Thoracic aorta (tissue), 2 donors: ENCODE data around the gene ATXN1. TPM values are rescaled to one million over a fixed set of nuclear protein-coding genes. Genes with fewer than 3 reads are reported as not detected.

Experiments used
- ATAC-seq: fragments of 150-250 bp; one replicate; pipeline ENCODE4 v1.8.0; 2017; ENCODE audit warnings: low read depth; ENCODE audit not compliant: insufficient number of reproducible peaks, low FRiP score
- DNase-seq: peaks from one replicate; pipeline ENCODE4 v3.0.0-alpha.2; 2020; ENCODE audit warnings: low spot score
- H3K27ac ChIP-seq, 2 donors: fragments of 200-600 bp; sonication (generic); 1 replicate in 1 of 2; 2 replicates in 1 of 2; pipeline ENCODE4 v1.5.1; 2016; ENCODE audit warnings: mild to moderate bottlenecking in 2 of 2, moderate library complexity in 2 of 2
- H3K27me3 ChIP-seq: fragments of 200-600 bp; sonication (generic); replicated peaks from 2 replicates; pipeline ENCODE4 v1.6.0; 2016; ENCODE audit warnings: mild to moderate bottlenecking; ENCODE audit not compliant: insufficient read depth
- H3K36me3 ChIP-seq: fragments of 200-600 bp; sonication (generic); one replicate; pipeline ENCODE4 v1.5.1; 2016
- H3K4me1 ChIP-seq, 2 donors: fragments of 200-600 bp; sonication (generic); 1 replicate in 1 of 2; 2 replicates in 1 of 2; pipeline versions ENCODE4 v1.5.1 to v1.6.0; 2016; ENCODE audit warnings: low read depth in 2 of 2, mild to moderate bottlenecking in 1 of 2; ENCODE audit not compliant: control insufficient read depth in 1 of 2
- H3K4me3 ChIP-seq: fragments of 200-600 bp; sonication (generic); 2 replicates; pipeline ENCODE4 v1.5.1; 2016; ENCODE audit warnings: mild to moderate bottlenecking
- H3K9me3 ChIP-seq: fragments of 200-600 bp; sonication (generic); 2 replicates; pipeline ENCODE4 v1.5.1; 2016
- total RNA-seq, 2 donors: library from RNA; depleted of rRNA; stranded (reverse); fragments of >200 nt; gene quantifications; one replicate each; pipeline versions ENCODE4 v1.1.0 to v1.2.3, GENCODE V29; 2016
- TF ChIP-seq, protein P1 (sequence below): fragments of 200-600 bp; sonication (generic); IDR thresholded peaks from one replicate; pipeline ENCODE4 v1.5.1; 2019; ENCODE audit warnings: antibody characterized with exemption

Gene ATXN1
- total RNA-seq, 2 donors from 2014 or later, result 59.8 to 62.4 TPM

DNA sequence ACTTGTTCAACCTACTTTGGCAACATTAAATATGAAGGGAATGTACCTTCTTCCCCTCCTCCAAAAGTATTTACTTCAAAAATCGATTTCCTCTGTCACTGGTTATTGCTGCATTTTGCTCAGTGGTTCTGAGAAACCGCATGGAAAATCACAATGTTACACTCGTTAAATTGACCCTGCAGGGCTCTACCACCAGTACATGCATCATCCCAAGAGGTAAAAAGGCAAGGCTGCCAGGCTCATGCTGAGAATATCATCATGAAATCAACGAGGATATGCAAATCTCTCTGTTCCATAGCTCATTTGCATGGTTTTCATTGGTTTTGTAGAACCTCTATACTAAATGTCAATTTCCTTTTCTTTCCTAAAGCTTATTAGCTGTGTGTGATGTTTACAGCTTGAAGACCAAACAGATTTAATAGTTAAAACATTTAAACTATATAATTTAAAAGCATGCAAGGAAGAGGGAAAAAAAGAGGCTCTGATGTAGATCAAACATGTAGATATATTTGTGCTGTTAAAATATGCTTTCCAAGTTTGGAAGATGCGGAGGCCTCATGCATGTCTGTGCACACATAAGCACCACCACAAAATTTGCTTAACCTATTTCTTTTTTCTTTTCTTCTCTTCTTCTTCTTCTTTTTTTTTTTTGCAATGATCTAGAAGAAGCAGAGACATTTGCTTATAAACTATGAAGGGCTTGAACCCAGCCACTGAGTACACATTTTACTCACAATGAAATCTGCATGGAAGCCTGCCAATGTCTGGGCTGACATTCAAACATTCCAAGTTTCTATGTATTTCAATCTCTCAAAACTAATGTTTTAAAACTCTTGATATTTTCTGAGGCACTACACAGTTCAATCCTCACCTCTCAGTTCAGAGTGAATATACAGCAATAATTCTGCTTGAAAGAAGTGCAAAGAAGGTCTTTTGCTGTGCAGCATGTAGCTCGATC is 328.9 kb downstream of the ATXN1 start:
- TF ChIP-seq, protein P1, sequence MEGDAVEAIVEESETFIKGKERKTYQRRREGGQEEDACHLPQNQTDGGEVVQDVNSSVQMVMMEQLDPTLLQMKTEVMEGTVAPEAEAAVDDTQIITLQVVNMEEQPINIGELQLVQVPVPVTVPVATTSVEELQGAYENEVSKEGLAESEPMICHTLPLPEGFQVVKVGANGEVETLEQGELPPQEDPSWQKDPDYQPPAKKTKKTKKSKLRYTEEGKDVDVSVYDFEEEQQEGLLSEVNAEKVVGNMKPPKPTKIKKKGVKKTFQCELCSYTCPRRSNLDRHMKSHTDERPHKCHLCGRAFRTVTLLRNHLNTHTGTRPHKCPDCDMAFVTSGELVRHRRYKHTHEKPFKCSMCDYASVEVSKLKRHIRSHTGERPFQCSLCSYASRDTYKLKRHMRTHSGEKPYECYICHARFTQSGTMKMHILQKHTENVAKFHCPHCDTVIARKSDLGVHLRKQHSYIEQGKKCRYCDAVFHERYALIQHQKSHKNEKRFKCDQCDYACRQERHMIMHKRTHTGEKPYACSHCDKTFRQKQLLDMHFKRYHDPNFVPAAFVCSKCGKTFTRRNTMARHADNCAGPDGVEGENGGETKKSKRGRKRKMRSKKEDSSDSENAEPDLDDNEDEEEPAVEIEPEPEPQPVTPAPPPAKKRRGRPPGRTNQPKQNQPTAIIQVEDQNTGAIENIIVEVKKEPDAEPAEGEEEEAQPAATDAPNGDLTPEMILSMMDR, result no peak
- Histone ChIP-seq H3K4me3 (no peak overlapping the region), H3K27ac (no peak overlapping the region), H3K36me3 (no peaks in the 10 kb centered on the region), H3K9me3 (no peaks in the 10 kb centered on the region), H3K27me3 (no peaks in the 10 kb centered on the region), H3K4me1 (peaks cover 33 to 60% of the 10 kb centered on the region in 2 donors)
- DNase-seq (no peak), ATAC-seq (no peak)

- H3K4me3 ChIP-seq, result peak overlapping the region; percentile 4
These were observed 330.2 kb downstream of the ATXN1 start for GRCh38 chr6:16431106-16431505.

DNA sequence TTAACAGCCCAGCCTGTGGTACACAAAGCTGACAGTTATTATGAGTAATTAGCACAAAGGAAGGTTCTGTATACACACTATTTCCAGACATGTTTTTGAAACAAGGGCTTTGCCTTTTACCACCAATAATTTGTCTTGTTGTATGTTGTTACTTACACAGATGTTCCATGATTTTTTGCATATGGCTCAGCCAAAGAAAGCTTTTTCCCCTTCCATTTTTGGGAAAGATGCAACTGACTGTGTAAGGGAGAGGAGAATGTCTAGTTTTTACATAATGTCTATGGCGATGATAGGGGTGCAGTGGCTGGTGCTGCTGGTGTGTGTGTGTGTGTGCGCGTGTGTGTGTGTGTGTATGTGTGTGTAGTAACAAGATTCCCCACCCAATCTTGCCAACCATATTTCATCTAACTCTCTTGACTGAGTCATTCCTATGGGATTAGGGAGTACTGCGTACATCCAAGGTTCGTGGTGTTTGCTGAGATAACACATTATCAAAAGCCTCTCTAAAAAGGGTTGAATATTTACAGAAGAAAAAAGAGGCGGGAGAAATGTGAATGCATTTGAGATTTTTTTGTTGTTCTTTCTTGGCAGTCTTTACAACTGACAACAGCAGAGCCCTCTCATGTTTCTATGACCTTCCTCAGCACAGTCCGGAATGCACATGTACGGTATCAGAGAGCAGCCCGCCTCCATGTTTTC is 330.7 kb downstream of the ATXN1 start:
- no peak for ATAC-seq
- H3K27ac ChIP-seq, result no peak overlapping the region

More at GRCh38 chr6:16431106-16431505, 330.2 kb downstream of the ATXN1 start:
- DNase-seq, result no peak
- H3K9me3 ChIP-seq, result no peaks in the 10 kb centered on the region
- H3K4me1 ChIP-seq, result peaks cover 33 to 66% of the 10 kb centered on the region in 2 donors
- no peak for ATAC-seq
- no peaks in the 10 kb centered on the region for H3K27me3 ChIP-seq
- no peaks in the 10 kb centered on the region for H3K36me3 ChIP-seq
- TF ChIP-seq, protein P1, result no peak
- H3K27ac ChIP-seq, result no peak overlapping the region

DNA sequence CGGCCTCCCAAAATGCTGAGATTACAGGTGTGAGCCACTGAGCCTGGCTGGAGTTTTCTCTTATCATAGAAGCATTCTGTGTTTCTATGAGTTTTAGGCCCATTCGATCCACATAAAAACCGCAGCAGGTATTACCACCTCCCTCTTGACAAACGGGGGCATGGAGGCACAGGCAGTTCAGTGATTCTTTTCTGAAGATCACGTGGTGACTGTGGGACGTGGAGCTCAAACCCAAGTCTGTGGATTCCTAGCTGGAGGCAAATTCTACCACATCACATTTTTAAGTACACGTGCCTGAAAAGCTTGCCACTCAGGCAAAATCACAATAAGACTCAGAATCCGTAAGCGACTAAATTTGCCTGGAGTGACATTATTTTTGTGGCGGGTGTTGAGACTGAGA is 331.6 kb downstream of the ATXN1 start:
- no peak overlapping the region for H3K27ac ChIP-seq
- DNase-seq (no peak), ATAC-seq (no peak)
- H3K36me3 ChIP-seq, result no peaks in the 10 kb centered on the region
- peaks cover 30 to 59% of the 10 kb centered on the region in 2 donors for H3K4me1 ChIP-seq
- no peaks in the 10 kb centered on the region for H3K9me3 ChIP-seq
- TF ChIP-seq, protein P1, result no peak
- no peak overlapping the region for H3K4me3 ChIP-seq
- no peaks in the 10 kb centered on the region for H3K27me3 ChIP-seq

More for the DNA sequence above, 330.7 kb downstream of the ATXN1 start:
- TF ChIP-seq, protein P1, result no peak
- Histone ChIP-seq H3K36me3 (no peaks in the 10 kb centered on the region), H3K9me3 (no peaks in the 10 kb centered on the region), H3K27me3 (no peaks in the 10 kb centered on the region), H3K4me3 (peak overlapping the region; percentile 4), H3K4me1 (peaks cover 33 to 66% of the 10 kb centered on the region in 2 donors)
- no peak for DNase-seq

DNA sequence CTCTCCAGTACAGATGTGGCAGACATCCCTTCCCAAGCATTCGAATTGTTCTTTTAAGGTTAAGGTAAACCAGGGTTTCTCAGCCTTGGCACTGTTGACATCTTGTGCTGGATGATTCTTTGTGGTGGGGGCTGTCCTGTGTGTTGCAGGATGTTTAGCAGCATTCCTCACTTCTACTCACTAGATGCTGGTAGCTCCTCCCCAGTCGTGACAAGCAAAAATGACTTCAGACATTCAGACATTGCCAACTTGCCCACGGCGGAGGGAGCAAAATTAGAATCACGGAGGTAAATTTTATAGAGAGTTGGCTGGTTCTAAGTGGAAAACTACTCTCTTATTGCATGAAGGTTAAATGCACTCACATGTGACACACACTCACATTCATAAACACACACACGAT is 334.1 kb downstream of the ATXN1 start:
- ATAC-seq, result no peak
- TF ChIP-seq, protein P1, result no peak
- Histone ChIP-seq H3K27me3 (no peaks in the 10 kb centered on the region), H3K4me3 (no peak overlapping the region), H3K36me3 (no peaks in the 10 kb centered on the region), H3K9me3 (no peaks in the 10 kb centered on the region), H3K4me1 (peaks cover 12 to 36% of the 10 kb centered on the region in 2 donors), H3K27ac (no peak overlapping the region)
- no peak for DNase-seq
